Stimulated activated CD4-positive, alpha-beta T cell treated with anti-CD3 and anti-CD28 coated beads, TNF-alpha, amount 100 ng/mL, for 24 hours (primary cell): ENCODE data around the gene GOLGA8Q.
"Not testable (repeated sequence)": the region's sequence is repeated elsewhere in the genome, so short reads cannot be mapped to it uniquely, and the experiment has no call there.

Source experiments
- DNase-seq, 3 experiments: peaks; one replicate each; pipeline ENCODE4 v3.0.0-alpha.2; 2020; ENCODE audit warnings: low read depth in 3 of 3

The GOLGA8Q gene

GRCh38 chr15:30551750-30552149, at the start of gene GOLGA8Q:
GOLGA8Q (plus strand) TSS chr15:30552050; CDS start chr15:30552078, 28 bp downstream.
- DNase-seq, result not testable (repeated sequence)

GRCh38 chr15:30502904-30503781, 48.7 kb upstream of the GOLGA8Q start:
- not testable (repeated sequence) for DNase-seq

GRCh38 chr15:30504162-30504843, 47.5 kb upstream of the GOLGA8Q start:
- not testable (repeated sequence) for DNase-seq

- DNase-seq, result not testable (repeated sequence)
Observed at GRCh38 chr15:30514545-30514944, 37.3 kb upstream of the GOLGA8Q start.

GRCh38 chr15:30523453-30524243, 28.2 kb upstream of the GOLGA8Q start:
- not testable (repeated sequence) for DNase-seq

GRCh38 chr15:30525912-30526311, 25.9 kb upstream of the GOLGA8Q start:
- DNase-seq, result not testable (repeated sequence)

GRCh38 chr15:30529049-30529448, 22.8 kb upstream of the GOLGA8Q start:
- DNase-seq, result not testable (repeated sequence)

GRCh38 chr15:30566949-30567348, 15.1 kb downstream of the GOLGA8Q start:
- not testable (repeated sequence) for DNase-seq

- DNase-seq, result not testable (repeated sequence)
Observed at GRCh38 chr15:30573012-30573491, 21.2 kb downstream of the GOLGA8Q start.

- DNase-seq, result not testable (repeated sequence)
Observed at GRCh38 chr15:30579394-30579970, 27.6 kb downstream of the GOLGA8Q start.

GRCh38 chr15:30580716-30581115, 28.9 kb downstream of the GOLGA8Q start:
- not testable (repeated sequence) for DNase-seq

- DNase-seq, result not testable (repeated sequence)
Observed at GRCh38 chr15:30598953-30599352, 47.1 kb downstream of the GOLGA8Q start.

GRCh38 chr15:30603796-30604195, 51.9 kb downstream of the GOLGA8Q start, which contains the start of gene GOLGA8H:
GOLGA8H (plus strand) TSS chr15:30604028; CDS start chr15:30604126, 98 bp downstream.
- not testable (repeated sequence) for DNase-seq
